ENCODE results near the gene OSBPL8.

DNA sequence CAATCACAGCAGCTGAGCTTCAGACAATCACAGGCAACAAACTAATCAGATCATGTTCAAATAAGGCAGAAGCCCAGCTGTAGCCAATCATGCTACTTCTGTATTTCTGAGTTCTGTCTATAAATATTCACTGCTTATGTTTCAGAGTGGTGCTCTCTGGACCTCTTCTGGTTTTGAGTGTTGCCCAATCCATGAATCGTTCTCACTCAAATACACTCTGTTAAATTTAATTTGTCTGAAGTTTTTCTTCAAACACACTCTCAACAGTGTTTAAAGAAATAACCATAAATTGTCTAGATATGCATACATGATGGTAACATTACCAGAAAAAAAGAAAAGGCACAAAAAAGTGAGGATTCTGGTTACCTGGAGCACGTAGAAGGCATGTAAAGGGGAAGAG is 133.4 kb downstream of the OSBPL8 start:
- TF ChIP-seq, protein P1, sequence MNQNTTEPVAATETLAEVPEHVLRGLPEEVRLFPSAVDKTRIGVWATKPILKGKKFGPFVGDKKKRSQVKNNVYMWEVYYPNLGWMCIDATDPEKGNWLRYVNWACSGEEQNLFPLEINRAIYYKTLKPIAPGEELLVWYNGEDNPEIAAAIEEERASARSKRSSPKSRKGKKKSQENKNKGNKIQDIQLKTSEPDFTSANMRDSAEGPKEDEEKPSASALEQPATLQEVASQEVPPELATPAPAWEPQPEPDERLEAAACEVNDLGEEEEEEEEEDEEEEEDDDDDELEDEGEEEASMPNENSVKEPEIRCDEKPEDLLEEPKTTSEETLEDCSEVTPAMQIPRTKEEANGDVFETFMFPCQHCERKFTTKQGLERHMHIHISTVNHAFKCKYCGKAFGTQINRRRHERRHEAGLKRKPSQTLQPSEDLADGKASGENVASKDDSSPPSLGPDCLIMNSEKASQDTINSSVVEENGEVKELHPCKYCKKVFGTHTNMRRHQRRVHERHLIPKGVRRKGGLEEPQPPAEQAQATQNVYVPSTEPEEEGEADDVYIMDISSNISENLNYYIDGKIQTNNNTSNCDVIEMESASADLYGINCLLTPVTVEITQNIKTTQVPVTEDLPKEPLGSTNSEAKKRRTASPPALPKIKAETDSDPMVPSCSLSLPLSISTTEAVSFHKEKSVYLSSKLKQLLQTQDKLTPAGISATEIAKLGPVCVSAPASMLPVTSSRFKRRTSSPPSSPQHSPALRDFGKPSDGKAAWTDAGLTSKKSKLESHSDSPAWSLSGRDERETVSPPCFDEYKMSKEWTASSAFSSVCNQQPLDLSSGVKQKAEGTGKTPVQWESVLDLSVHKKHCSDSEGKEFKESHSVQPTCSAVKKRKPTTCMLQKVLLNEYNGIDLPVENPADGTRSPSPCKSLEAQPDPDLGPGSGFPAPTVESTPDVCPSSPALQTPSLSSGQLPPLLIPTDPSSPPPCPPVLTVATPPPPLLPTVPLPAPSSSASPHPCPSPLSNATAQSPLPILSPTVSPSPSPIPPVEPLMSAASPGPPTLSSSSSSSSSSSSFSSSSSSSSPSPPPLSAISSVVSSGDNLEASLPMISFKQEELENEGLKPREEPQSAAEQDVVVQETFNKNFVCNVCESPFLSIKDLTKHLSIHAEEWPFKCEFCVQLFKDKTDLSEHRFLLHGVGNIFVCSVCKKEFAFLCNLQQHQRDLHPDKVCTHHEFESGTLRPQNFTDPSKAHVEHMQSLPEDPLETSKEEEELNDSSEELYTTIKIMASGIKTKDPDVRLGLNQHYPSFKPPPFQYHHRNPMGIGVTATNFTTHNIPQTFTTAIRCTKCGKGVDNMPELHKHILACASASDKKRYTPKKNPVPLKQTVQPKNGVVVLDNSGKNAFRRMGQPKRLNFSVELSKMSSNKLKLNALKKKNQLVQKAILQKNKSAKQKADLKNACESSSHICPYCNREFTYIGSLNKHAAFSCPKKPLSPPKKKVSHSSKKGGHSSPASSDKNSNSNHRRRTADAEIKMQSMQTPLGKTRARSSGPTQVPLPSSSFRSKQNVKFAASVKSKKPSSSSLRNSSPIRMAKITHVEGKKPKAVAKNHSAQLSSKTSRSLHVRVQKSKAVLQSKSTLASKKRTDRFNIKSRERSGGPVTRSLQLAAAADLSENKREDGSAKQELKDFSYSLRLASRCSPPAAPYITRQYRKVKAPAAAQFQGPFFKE (tag by site-specific recombination; IDR thresholded peaks at IDR 0.05; ENCODE audit: borderline replicate concordance): no peak
- TF ChIP-seq, protein P2, sequence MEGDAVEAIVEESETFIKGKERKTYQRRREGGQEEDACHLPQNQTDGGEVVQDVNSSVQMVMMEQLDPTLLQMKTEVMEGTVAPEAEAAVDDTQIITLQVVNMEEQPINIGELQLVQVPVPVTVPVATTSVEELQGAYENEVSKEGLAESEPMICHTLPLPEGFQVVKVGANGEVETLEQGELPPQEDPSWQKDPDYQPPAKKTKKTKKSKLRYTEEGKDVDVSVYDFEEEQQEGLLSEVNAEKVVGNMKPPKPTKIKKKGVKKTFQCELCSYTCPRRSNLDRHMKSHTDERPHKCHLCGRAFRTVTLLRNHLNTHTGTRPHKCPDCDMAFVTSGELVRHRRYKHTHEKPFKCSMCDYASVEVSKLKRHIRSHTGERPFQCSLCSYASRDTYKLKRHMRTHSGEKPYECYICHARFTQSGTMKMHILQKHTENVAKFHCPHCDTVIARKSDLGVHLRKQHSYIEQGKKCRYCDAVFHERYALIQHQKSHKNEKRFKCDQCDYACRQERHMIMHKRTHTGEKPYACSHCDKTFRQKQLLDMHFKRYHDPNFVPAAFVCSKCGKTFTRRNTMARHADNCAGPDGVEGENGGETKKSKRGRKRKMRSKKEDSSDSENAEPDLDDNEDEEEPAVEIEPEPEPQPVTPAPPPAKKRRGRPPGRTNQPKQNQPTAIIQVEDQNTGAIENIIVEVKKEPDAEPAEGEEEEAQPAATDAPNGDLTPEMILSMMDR (tag by site-specific recombination; IDR thresholded peaks at IDR 0.05): no peak
- TF ChIP-seq ZNF350 (tag by site-specific recombination; IDR thresholded peaks at IDR 0.05): no peak
- TF ChIP-seq, protein P3, sequence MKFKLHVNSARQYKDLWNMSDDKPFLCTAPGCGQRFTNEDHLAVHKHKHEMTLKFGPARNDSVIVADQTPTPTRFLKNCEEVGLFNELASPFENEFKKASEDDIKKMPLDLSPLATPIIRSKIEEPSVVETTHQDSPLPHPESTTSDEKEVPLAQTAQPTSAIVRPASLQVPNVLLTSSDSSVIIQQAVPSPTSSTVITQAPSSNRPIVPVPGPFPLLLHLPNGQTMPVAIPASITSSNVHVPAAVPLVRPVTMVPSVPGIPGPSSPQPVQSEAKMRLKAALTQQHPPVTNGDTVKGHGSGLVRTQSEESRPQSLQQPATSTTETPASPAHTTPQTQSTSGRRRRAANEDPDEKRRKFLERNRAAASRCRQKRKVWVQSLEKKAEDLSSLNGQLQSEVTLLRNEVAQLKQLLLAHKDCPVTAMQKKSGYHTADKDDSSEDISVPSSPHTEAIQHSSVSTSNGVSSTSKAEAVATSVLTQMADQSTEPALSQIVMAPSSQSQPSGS (tag by site-specific recombination; IDR thresholded peaks at IDR 0.05; ENCODE audit: low read depth): no peak
- no peak for TF ChIP-seq ZNF274 (IDR thresholded peaks at IDR 0.05; ENCODE audit: low read length)
- TF ChIP-seq ZNF274 (tag by site-specific recombination; IDR thresholded peaks at IDR 0.05; ENCODE audit: borderline replicate concordance): no peak
- no peak for TF ChIP-seq ZNF202 (tag by site-specific recombination; IDR thresholded peaks at IDR 0.05; ENCODE audit: borderline replicate concordance)
- TF ChIP-seq, protein P4, sequence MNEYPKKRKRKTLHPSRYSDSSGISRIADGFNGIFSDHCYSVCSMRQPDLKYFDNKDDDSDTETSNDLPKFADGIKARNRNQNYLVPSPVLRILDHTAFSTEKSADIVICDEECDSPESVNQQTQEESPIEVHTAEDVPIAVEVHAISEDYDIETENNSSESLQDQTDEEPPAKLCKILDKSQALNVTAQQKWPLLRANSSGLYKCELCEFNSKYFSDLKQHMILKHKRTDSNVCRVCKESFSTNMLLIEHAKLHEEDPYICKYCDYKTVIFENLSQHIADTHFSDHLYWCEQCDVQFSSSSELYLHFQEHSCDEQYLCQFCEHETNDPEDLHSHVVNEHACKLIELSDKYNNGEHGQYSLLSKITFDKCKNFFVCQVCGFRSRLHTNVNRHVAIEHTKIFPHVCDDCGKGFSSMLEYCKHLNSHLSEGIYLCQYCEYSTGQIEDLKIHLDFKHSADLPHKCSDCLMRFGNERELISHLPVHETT (tag by site-specific recombination; IDR thresholded peaks at IDR 0.05): no peak
- TF ChIP-seq YY1 (tag by site-specific recombination; IDR thresholded peaks at IDR 0.05): no peak
- TF ChIP-seq TCF7L2 (IDR thresholded peaks at IDR 0.05; ENCODE audit: borderline replicate concordance, low read depth, low read length): no peak
- no peak for TF ChIP-seq ZNF292 (tag by site-specific recombination; IDR thresholded peaks at IDR 0.05; ENCODE audit: borderline replicate concordance, low read depth)
- TF ChIP-seq, protein P5, sequence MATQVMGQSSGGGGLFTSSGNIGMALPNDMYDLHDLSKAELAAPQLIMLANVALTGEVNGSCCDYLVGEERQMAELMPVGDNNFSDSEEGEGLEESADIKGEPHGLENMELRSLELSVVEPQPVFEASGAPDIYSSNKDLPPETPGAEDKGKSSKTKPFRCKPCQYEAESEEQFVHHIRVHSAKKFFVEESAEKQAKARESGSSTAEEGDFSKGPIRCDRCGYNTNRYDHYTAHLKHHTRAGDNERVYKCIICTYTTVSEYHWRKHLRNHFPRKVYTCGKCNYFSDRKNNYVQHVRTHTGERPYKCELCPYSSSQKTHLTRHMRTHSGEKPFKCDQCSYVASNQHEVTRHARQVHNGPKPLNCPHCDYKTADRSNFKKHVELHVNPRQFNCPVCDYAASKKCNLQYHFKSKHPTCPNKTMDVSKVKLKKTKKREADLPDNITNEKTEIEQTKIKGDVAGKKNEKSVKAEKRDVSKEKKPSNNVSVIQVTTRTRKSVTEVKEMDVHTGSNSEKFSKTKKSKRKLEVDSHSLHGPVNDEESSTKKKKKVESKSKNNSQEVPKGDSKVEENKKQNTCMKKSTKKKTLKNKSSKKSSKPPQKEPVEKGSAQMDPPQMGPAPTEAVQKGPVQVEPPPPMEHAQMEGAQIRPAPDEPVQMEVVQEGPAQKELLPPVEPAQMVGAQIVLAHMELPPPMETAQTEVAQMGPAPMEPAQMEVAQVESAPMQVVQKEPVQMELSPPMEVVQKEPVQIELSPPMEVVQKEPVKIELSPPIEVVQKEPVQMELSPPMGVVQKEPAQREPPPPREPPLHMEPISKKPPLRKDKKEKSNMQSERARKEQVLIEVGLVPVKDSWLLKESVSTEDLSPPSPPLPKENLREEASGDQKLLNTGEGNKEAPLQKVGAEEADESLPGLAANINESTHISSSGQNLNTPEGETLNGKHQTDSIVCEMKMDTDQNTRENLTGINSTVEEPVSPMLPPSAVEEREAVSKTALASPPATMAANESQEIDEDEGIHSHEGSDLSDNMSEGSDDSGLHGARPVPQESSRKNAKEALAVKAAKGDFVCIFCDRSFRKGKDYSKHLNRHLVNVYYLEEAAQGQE (tag by site-specific recombination; IDR thresholded peaks at IDR 0.05): no peak

Data from HEK293 (cell line).